Heart right ventricle (tissue), 16 donors: Measurements from ENCODE around the gene SFTPA2. TPM values are rescaled to one million over a fixed set of nuclear protein-coding genes. Genes with fewer than 3 reads are reported as not detected.
"Not testable (repeated sequence)": the region's sequence is repeated elsewhere in the genome, so short reads cannot be mapped to it uniquely, and the experiment has no call there.

Experiments used
- ATAC-seq, 8 donors: fragments of 200-7000 bp; cut with Tn5 transposase; one replicate each; pipeline ENCODE4 v1.9.1; 2020; ENCODE audit warnings: mild to moderate bottlenecking in 8 of 8, moderate library complexity in 8 of 8, moderate number of reproducible peaks in 1 of 8
- DNase-seq, 2 donors: peaks; one replicate each; pipeline ENCODE4 v3.0.0-alpha.2; 2020
- H3K27ac ChIP-seq, 10 donors: fragments of 200-600 bp; sonication (generic) in 2 of 10; one replicate each; pipeline versions ENCODE4 v1.5.0 to v1.8.0; 2020 to 2022; ENCODE audit warnings: mild to moderate bottlenecking in 3 of 10
- H3K27me3 ChIP-seq, 7 donors: fragments of 200-600 bp; one replicate each; pipeline ENCODE4 v1.8.0; 2021 to 2022; ENCODE audit warnings: mild to moderate bottlenecking in 2 of 7
- H3K36me3 ChIP-seq, 9 donors: fragments of 200-600 bp; sonication (generic) in 1 of 9; one replicate each; pipeline versions ENCODE4 v1.5.0 to v1.8.0; 2020 to 2022; ENCODE audit warnings: mild to moderate bottlenecking in 2 of 9
- H3K4me1 ChIP-seq, 9 donors: fragments of 200-600 bp; sonication (generic) in 1 of 9; one replicate each; pipeline versions ENCODE4 v1.5.0 to v1.8.0; 2020 to 2022; ENCODE audit warnings: mild to moderate bottlenecking in 4 of 9
- H3K4me3 ChIP-seq, 10 donors: fragments of 200-600 bp; sonication (generic) in 2 of 10; one replicate each; pipeline versions ENCODE4 v1.5.0 to v1.8.0; 2020 to 2022; ENCODE audit warnings: mild to moderate bottlenecking in 7 of 10, moderate library complexity in 2 of 10
- H3K9me3 ChIP-seq, 11 donors: fragments of 200-600 bp in 10 of 11; sonication (generic) in 2 of 11; one replicate each; pipeline versions ENCODE4 v1.5.0 to v1.8.0; 2013 to 2022; ENCODE audit warnings: mild to moderate bottlenecking in 2 of 11, control low read depth in 1 of 11, moderate library complexity in 1 of 11
- WGBS, 2 donors: extraction: QIAGEN DNeasy Blood & Tissue Kit; methylation state at CpG; one replicate each; pipeline ENCODE4 v1.1.7; 2013; ENCODE audit warnings: inconsistent platforms in 1 of 2; 5-methylcytosine and 5-hydroxymethylcytosine counted together
- intact Hi-C, 10 donors: fragments of 100-400 bp; cut with DNase I; formaldehyde crosslinking; loops; one replicate each; pipeline versions ENCODE4 v1.11.1 to v1.14.2; 2022
- polyA plus RNA-seq, 2 donors: library from polyadenylated mRNA; stranded (reverse); fragments of 200-250 nt; gene quantifications; one replicate each; pipeline ENCODE4 v1.2.3, GENCODE V29; 2013
- total RNA-seq, 10 donors: library from RNA; stranded (reverse); fragmentation: NEBNext Ultra II Directional in 3 of 10; extraction: Animal tissue kit (Norgen Biotek cat#: 25700) in 3 of 10; gene quantifications; one replicate each; pipeline versions ENCODE4 v1.2.1 to v1.2.4, GENCODE V29; 2021 to 2023
- TF ChIP-seq, protein P1 (sequence below), 9 donors: fragments of 200-600 bp; sonication (generic) in 2 of 9; IDR thresholded peaks; one replicate each; pipeline versions ENCODE4 v1.5.0 to v1.8.0; 2021 to 2022; ENCODE audit warnings: antibody characterized with exemption in 9 of 9, mild to moderate bottlenecking in 5 of 9, moderate library complexity in 1 of 9
- donor health status: Arrhythmogenic right ventricular cardiomyopathy.
- donor health status: ischemic (EF 13 %, LVEDD 7.1; RV severe dilation, severe dysfunction).
- donor health status: healthy with polysubstance abuse.
- donor health status: DM: no; HTN: yes; CAD: no.
- donor health status: DM: no; HTN: no; CAD: no.
- donor health status: ischemic (EF 25% LVEDD 6.9; RV normal size, moderate dysfunction).
- donor health status: ischemic (EF 25% LVEDD 5.7; RV mildly dilated, moderate dysfunction).
- donor health status: healthy.
- donor health status: DM: yes; HTN: yes; CAD: no.
- donor health status: Ischemic cardiomyopathy.
- donor health status: ischemic (EF 35%, LVEDD 5.7; RV mildly dilated, moderate dysfunction).
- donor health status: nonischemic (EF 11% LVEDD 7.7; RV severe dilation, severe dysfunction).
- donor health status: DM: yes; HTN: yes; CAD: no.
- donor health status: PGD.
- donor health status: ischemic (EF 29% LVEDD 5.4; RV normal size, mild dysfunction).
- donor health status: nonischemic (EF 23%, LVEDD 6.1; RV moderate dilation, normal function).

SFTPA2 gene
- total and polyA plus RNA-seq, 12 donors, result 0.38 to 0.85 TPM; not detected in 10

DNA sequence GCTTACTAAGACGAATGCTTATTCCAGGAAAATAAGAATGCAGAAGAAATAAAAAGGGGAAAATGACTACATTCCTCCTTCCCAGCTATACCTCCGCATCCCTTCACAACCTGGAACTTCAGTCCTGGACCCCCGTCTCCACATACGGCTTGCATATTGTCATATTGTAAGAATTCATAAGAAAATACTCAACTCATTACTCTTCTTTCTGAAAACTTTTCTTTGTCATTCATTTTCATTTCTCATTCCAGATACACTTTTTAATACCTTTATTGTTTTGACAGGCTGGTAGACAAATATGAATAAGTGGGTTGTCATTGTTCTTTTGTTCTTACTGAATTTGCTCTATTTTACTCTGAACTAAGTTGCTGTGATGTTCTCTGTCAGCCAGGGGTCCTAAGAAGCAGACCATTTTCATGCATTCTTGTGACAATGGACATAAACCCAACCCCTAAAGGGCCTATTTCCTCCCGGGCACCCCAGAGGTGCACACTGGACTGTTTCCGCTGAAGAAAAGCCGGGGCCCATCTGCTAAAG is 23.3 kb upstream of the SFTPA2 start:
- Histone ChIP-seq H3K27ac (no peak overlapping the region), H3K4me1 (no peaks in the 10 kb centered on the region), H3K36me3 (no peaks in the 10 kb centered on the region), H3K9me3 (no peaks in the 10 kb centered on the region), H3K4me3 (no peak overlapping the region), H3K27me3 (peaks cover 0 to 5% (median 0%) of the 10 kb centered on the region in 7 donors)
- DNase-seq (no peak), ATAC-seq (no peak)
- intact Hi-C loops, result no loop called here
- TF ChIP-seq, protein P1, sequence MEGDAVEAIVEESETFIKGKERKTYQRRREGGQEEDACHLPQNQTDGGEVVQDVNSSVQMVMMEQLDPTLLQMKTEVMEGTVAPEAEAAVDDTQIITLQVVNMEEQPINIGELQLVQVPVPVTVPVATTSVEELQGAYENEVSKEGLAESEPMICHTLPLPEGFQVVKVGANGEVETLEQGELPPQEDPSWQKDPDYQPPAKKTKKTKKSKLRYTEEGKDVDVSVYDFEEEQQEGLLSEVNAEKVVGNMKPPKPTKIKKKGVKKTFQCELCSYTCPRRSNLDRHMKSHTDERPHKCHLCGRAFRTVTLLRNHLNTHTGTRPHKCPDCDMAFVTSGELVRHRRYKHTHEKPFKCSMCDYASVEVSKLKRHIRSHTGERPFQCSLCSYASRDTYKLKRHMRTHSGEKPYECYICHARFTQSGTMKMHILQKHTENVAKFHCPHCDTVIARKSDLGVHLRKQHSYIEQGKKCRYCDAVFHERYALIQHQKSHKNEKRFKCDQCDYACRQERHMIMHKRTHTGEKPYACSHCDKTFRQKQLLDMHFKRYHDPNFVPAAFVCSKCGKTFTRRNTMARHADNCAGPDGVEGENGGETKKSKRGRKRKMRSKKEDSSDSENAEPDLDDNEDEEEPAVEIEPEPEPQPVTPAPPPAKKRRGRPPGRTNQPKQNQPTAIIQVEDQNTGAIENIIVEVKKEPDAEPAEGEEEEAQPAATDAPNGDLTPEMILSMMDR (IDR thresholded peaks at IDR 0.05), result no peak
- 91 to 92% methylated on average over 7 of the region's 7 CpGs for WGBS, 2 donors

DNA sequence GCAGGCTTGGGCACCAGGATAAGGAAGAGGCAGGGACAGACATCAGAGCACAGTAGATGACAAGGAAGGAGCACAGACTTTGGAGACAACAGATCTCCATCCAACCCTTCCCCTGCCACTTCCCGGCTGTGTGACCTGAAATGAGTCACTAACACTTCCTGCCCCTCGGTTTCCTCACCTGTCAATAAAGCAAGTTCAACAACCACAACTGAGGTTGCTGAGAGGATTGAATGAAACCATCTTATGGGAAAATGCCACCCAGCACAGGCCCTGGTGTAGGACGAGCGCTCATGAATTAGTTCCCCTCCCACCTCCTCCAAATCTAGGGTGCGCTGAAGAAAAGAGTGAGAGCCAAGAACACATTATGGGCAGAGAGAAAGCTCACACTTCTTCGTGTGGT is 22.7 kb upstream of the SFTPA2 start:
- H3K27me3 ChIP-seq, H3K27ac ChIP-seq, H3K36me3 ChIP-seq, H3K4me3 ChIP-seq, H3K4me1 ChIP-seq, DNase-seq, ATAC-seq, intact Hi-C loops, H3K9me3 ChIP-seq: not testable (repeated sequence)
- WGBS, 2 donors, result 52 to 65% methylated on average over 3 of the region's 6 CpGs

DNA sequence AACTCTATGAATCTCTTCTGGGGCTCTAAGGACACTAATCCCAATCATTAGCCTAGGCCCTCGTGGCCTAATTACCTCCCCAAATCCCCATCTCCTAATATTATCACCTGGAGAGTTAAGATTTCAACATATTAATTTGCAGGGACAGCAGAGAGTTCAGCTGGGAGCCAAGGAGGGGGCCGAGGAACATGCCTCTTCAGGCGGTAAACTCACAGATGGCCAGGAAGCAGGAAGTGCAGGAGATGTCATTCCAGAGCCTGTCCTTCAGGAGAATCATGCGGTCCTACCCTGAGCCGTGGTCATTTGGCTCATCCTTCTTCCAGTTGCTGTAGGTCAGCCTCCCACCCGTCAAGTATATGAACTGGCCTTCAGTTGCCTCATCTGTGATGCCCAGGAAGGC is 21.9 kb upstream of the SFTPA2 start:
- TF ChIP-seq, protein P1 (IDR thresholded peaks at IDR 0.05), result no peak
- Histone ChIP-seq H3K36me3 (no peaks in the 10 kb centered on the region), H3K27me3 (peaks cover 0 to 5% (median 0%) of the 10 kb centered on the region in 7 donors), H3K4me3 (no peak overlapping the region), H3K9me3 (no peaks in the 10 kb centered on the region), H3K27ac (no peak overlapping the region), H3K4me1 (no peaks in the 10 kb centered on the region)
- intact Hi-C loops, result no loop called here
- 80 to 87% methylated on average over 6 of the region's 6 CpGs for WGBS, 2 donors
- ATAC-seq (no peak), DNase-seq (no peak)

DNA sequence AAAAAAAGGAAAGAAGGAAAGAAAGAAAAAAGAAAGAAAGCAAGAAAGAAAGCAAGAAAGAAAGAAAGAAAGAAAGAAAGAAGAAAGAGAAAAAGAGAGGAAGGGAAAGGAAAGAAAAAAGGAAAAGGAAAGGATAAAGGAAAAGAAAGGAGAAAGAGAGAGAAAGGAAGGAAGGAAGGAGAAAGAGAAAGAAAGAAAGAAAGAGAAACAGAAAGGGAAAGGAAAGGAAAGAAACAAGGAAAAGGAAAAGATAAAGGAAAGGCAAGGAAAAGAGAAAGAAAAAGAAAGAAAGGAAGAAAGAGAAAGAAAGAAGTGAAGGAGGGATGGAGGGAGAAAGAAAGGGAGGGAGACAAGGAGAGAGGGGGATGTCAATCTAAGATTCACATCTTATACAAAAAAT is 20.8 kb upstream of the SFTPA2 start:
- Histone ChIP-seq H3K27ac (no peak overlapping the region), H3K9me3 (no peaks in the 10 kb centered on the region), H3K27me3 (peaks cover 0 to 5% (median 0%) of the 10 kb centered on the region in 7 donors), H3K36me3 (no peaks in the 10 kb centered on the region), H3K4me3 (no peak overlapping the region), H3K4me1 (no peaks in the 10 kb centered on the region)
- no peak for DNase-seq
- TF ChIP-seq, protein P1 (IDR thresholded peaks at IDR 0.05), result no peak
- no peak for ATAC-seq
- intact Hi-C loops, result no loop called here

DNA sequence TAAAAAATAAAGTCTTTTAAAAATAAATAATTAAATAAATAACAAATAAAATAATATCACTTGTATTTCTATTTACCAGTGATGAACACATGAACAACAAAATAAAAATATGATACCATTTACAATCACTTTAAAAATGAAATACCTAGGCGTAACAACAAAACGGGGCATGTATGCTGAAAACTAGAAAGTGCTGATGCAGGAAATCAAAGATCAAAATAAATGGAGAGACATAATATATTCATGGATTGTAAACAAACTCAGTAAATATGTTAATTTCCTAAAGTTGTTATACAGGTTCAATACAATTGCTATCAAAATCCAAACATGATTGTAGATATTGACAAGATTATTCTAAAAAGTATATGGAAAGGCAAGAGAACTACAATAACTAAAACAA is 19.2 kb upstream of the SFTPA2 start:
- Histone ChIP-seq H3K9me3 (peaks cover 0 to 16% (median 0%) of the 10 kb centered on the region in 11 donors), H3K27ac (no peak overlapping the region), H3K36me3 (no peaks in the 10 kb centered on the region), H3K27me3 (peaks cover 0 to 5% (median 0%) of the 10 kb centered on the region in 7 donors), H3K4me1 (no peaks in the 10 kb centered on the region), H3K4me3 (no peak overlapping the region)
- TF ChIP-seq, protein P1 (IDR thresholded peaks at IDR 0.05), result no peak
- DNase-seq (no peak), ATAC-seq (no peak)
- 93 to 97% methylated on average over 2 of the region's 2 CpGs for WGBS, 2 donors
- intact Hi-C loops, result no loop called here

DNA sequence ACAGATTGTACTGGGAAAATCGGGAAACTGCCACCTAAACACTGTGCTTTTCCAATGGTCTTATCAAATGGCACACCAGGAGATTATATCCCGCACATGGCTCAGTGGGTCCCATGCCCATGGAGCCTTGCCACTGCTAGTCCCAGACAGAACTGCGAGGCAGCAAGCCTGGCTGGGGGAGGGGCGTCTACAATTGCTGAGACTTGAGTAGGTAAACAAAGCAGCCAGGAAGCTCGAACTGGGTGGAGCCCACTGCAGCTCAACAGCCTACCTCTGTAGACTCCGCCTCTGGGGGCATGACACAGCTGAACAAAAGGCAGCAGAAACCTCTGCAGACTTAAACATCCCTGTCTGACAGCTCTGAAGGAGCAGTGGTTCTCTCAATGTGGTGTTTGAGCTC is 10.4 kb upstream of the SFTPA2 start:
- Histone ChIP-seq H3K27me3 (peaks cover 0 to 16% (median 6%) of the 10 kb centered on the region in 7 donors), H3K9me3 (peaks cover 0 to 39% (median 0%) of the 10 kb centered on the region in 11 donors)
- H3K4me3 ChIP-seq, H3K27ac ChIP-seq, ATAC-seq, intact Hi-C loops, DNase-seq, H3K4me1 ChIP-seq, H3K36me3 ChIP-seq: not testable (repeated sequence)
- WGBS, 2 donors, result 84 to 91% methylated on average over 6 of the region's 6 CpGs
